T follicular helper cell (primary cell): ENCODE data around the gene LEP.
"Not testable (repeated sequence)": the region's sequence is repeated elsewhere in the genome, so short reads cannot be mapped to it uniquely, and the experiment has no call there.

Experiments
- DNase-seq: peaks from one replicate; pipeline ENCODE4 v3.0.0-alpha.2; 2020; ENCODE audit warnings: low read depth

Gene LEP

GRCh38 chr7:128210590-128211570 is 30.2 kb upstream of the LEP start:
- DNase-seq = no peak

GRCh38 chr7:128211626-128212025 is 29.5 kb upstream of the LEP start:
- no peak for DNase-seq

- no peak for DNase-seq
Measured at GRCh38 chr7:128214463-128214862, 26.6 kb upstream of the LEP start.

GRCh38 chr7:128215281-128215680 is 25.8 kb upstream of the LEP start:
- DNase-seq = no peak

GRCh38 chr7:128215739-128216138 is 25.3 kb upstream of the LEP start:
- DNase-seq = no peak

- no peak for DNase-seq
Measured at GRCh38 chr7:128217030-128217805, 23.9 kb upstream of the LEP start.

- DNase-seq = no peak
Measured at GRCh38 chr7:128217967-128218652, 23.0 kb upstream of the LEP start.

GRCh38 chr7:128219636-128220035 is 21.4 kb upstream of the LEP start:
- no peak for DNase-seq

- DNase-seq = no peak
Measured at GRCh38 chr7:128221929-128222403, 19.1 kb upstream of the LEP start.

GRCh38 chr7:128226132-128226980 is 14.7 kb upstream of the LEP start:
- no peak for DNase-seq

GRCh38 chr7:128227271-128227670 is 13.8 kb upstream of the LEP start:
- DNase-seq = no peak

- DNase-seq = no peak
Measured at GRCh38 chr7:128231021-128231420, 10.1 kb upstream of the LEP start.

- DNase-seq = no peak
Measured at GRCh38 chr7:128231677-128232076, 9.4 kb upstream of the LEP start.

GRCh38 chr7:128233471-128233870 is 7.6 kb upstream of the LEP start:
- no peak for DNase-seq

- DNase-seq = no peak
Measured at GRCh38 chr7:128234476-128235026, 6.5 kb upstream of the LEP start.

- no peak for DNase-seq
Measured at GRCh38 chr7:128235471-128235870, 5.6 kb upstream of the LEP start.

GRCh38 chr7:128236924-128237586 is 4.0 kb upstream of the LEP start:
- no peak for DNase-seq

GRCh38 chr7:128239146-128239545 is 1.9 kb upstream of the LEP start:
- not testable (repeated sequence) for DNase-seq

- DNase-seq = no peak
Measured at GRCh38 chr7:128242661-128243060, 1.6 kb downstream of the LEP start.

GRCh38 chr7:128243273-128243672 is 2.2 kb downstream of the LEP start:
- DNase-seq = no peak
